HG03196 (cell line): Measurements from ENCODE around the gene NAV1.
"Not testable (repeated sequence)": the region's sequence is repeated elsewhere in the genome, so short reads cannot be mapped to it uniquely, and the experiment has no call there.

Experiments
- ATAC-seq: cut with Tn5 transposase; IDR thresholded peaks from one replicate; pipeline ENCODE4 v1.9.1; 2021; ENCODE audit not compliant: unreplicated experiment

NAV1 gene

GRCh38 chr1:201544710-201545109, 5.8 kb downstream of the NAV1 start:
- no peak for ATAC-seq

- ATAC-seq: no peak
Observed at GRCh38 chr1:201545851-201546492, 7.0 kb downstream of the NAV1 start.

- not testable (repeated sequence) for ATAC-seq
Observed at GRCh38 chr1:201549522-201549921, 10.6 kb downstream of the NAV1 start.

GRCh38 chr1:201551096-201551495, 12.2 kb downstream of the NAV1 start:
- ATAC-seq: no peak

- no peak for ATAC-seq
Observed at GRCh38 chr1:201551877-201552731, 13.2 kb downstream of the NAV1 start.

- ATAC-seq: no peak
Observed at GRCh38 chr1:201552941-201553351, 14.0 kb downstream of the NAV1 start.

GRCh38 chr1:201553496-201554189, 14.7 kb downstream of the NAV1 start:
- ATAC-seq: no peak

GRCh38 chr1:201554190-201554600, 15.3 kb downstream of the NAV1 start:
- no peak for ATAC-seq

- ATAC-seq: no peak
Observed at GRCh38 chr1:201554789-201555592, 16.1 kb downstream of the NAV1 start.

- ATAC-seq: no peak
Observed at GRCh38 chr1:201555593-201555945, 16.6 kb downstream of the NAV1 start.

GRCh38 chr1:201556841-201557571, 18.1 kb downstream of the NAV1 start:
- ATAC-seq: no peak

- no peak for ATAC-seq
Observed at GRCh38 chr1:201557572-201557958, 18.6 kb downstream of the NAV1 start.

- peak; percentile 69 for ATAC-seq
Observed at GRCh38 chr1:201559679-201560162, 20.8 kb downstream of the NAV1 start.

GRCh38 chr1:201560328-201561194, 21.6 kb downstream of the NAV1 start:
- ATAC-seq: no peak

GRCh38 chr1:201561195-201561564, 22.3 kb downstream of the NAV1 start:
- no peak for ATAC-seq

- no peak for ATAC-seq
Observed at GRCh38 chr1:201561601-201562000, 22.7 kb downstream of the NAV1 start.

GRCh38 chr1:201562257-201562656, 23.3 kb downstream of the NAV1 start:
- ATAC-seq: no peak

GRCh38 chr1:201562659-201563405, 23.9 kb downstream of the NAV1 start:
- no peak for ATAC-seq

GRCh38 chr1:201563406-201563780, 24.5 kb downstream of the NAV1 start:
- ATAC-seq: no peak
